Measurements from ENCODE around the gene SOX2.

Gene SOX2

GRCh38 chr3:181711325-181712135 lies at the start of gene SOX2:
SOX2 (plus strand) TSS chr3:181711925; CDS start chr3:181712361, 436 bp downstream.
- peak; percentile 79 for DNase-seq

GRCh38 chr3:181683563-181683962 lies 28.2 kb upstream of the SOX2 start:
- DNase-seq = no peak

- no peak for DNase-seq
These were observed 24.5 kb upstream of the SOX2 start for GRCh38 chr3:181687190-181687589.

GRCh38 chr3:181687731-181688130 lies 24.0 kb upstream of the SOX2 start:
- no peak for DNase-seq

GRCh38 chr3:181689546-181689945 lies 22.2 kb upstream of the SOX2 start:
- no peak for DNase-seq

GRCh38 chr3:181690769-181691168 lies 21.0 kb upstream of the SOX2 start:
- DNase-seq = no peak

GRCh38 chr3:181691901-181692300 lies 19.8 kb upstream of the SOX2 start:
- no peak for DNase-seq

- DNase-seq = no peak
These were observed 19.2 kb upstream of the SOX2 start for GRCh38 chr3:181692311-181693145.

GRCh38 chr3:181693280-181693679 lies 18.4 kb upstream of the SOX2 start:
- no peak for DNase-seq

- DNase-seq = no peak
These were observed 16.7 kb upstream of the SOX2 start for GRCh38 chr3:181694805-181695660.

GRCh38 chr3:181695661-181696491 lies 15.8 kb upstream of the SOX2 start:
- DNase-seq = no peak

GRCh38 chr3:181696626-181697230 lies 15.0 kb upstream of the SOX2 start:
- no peak for DNase-seq

- no peak for DNase-seq
These were observed 13.3 kb upstream of the SOX2 start for GRCh38 chr3:181698263-181698954.

- peak; percentile 48 for DNase-seq
These were observed 12.4 kb upstream of the SOX2 start for GRCh38 chr3:181699171-181699903.

- DNase-seq = peak; percentile 85
These were observed 11.3 kb upstream of the SOX2 start for GRCh38 chr3:181700168-181701087.

- peak; percentile 41 for DNase-seq
These were observed 10.6 kb upstream of the SOX2 start for GRCh38 chr3:181701096-181701495.

- DNase-seq = no peak
These were observed 7.9 kb upstream of the SOX2 start for GRCh38 chr3:181703601-181704420.

GRCh38 chr3:181704421-181705085 lies 7.2 kb upstream of the SOX2 start:
- DNase-seq = no peak
